Stimulated activated CD4-positive, alpha-beta T cell treated with anti-CD3 and anti-CD28 coated beads, TNF-alpha, amount 100 ng/mL, for 1 hour (primary cell): Measurements from ENCODE around the gene OTOF.

ENCODE experiments used
- DNase-seq, 3 donors: peaks; one replicate each; pipeline ENCODE4 v3.0.0-alpha.2; 2020; ENCODE audit warnings: low read depth in 3 of 3, low spot score in 1 of 3

The OTOF gene

DNA sequence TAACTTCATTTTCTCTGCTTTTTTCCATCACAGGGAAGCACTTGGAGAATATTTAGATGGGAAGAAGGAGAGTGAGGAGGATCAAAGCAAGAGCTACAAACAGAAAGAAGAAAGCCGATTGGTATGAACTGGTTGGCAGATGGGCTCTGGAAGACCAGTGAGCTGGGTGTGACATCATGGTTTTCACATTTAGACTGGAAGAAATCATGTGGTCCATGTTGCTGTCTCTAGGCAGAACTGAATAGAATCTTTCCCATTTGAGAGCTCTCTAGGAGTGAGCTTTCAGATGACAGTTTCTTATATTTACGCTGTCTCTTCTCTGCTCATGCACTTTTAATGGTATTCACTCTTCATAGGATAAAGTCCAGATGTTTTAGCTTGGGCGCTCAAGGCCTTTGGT lies 63.6 kb downstream of the OTOF start:
- DNase-seq, result no peak

DNA sequence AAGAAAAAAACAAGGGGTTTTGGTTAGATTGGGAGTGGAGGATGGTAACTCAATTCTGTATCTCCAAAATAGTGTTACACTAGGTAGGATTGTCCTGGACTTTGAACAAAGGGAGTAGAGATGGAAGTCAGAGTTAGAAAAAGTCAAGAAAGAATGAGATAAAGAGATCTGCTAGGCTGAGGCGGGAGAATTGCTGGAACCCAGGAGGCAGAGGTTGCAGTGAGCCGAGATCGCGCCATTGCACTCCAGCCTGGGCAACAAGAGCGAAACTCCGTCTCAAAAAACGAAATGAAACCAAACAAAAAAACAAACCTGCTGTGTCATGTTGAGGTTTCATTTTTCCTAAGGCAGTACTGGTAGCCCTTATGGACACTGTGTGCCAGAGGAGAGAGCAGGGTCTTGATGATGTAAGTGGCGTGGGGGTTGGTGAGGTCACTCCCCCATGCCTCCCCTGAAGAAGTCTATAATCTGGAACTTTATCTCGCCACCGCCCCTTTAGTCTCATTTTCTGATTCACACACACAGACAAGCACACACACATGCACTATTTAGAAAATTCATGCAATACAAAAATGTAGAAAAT lies 65.7 kb downstream of the OTOF start:
- DNase-seq, result no peak

GRCh38 chr2:26411419-26411818 lies 66.5 kb downstream of the OTOF start:
- no peak for DNase-seq

DNA sequence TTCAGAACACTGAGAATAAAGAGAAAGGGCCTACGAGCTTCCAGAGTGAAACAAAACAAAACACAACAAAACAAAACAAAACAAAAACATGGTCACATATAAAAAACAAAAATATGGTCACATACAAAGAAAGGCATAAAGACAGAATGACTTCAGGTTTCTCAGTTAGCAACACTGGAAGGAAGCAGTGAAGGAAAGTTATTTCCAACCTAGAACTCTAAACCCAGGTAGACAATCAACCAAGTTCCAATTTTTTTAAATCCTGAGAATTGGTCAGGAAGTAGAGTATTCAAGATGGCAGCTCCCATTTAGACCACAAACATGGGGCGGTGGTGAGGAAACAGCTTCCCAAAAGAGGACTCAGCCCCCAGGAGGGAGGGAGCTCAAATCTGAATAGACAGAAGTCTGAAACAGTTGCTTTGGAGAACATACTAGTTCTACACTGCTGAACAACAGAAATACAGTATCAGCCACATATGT lies 67.1 kb downstream of the OTOF start:
- DNase-seq, result no peak

DNA sequence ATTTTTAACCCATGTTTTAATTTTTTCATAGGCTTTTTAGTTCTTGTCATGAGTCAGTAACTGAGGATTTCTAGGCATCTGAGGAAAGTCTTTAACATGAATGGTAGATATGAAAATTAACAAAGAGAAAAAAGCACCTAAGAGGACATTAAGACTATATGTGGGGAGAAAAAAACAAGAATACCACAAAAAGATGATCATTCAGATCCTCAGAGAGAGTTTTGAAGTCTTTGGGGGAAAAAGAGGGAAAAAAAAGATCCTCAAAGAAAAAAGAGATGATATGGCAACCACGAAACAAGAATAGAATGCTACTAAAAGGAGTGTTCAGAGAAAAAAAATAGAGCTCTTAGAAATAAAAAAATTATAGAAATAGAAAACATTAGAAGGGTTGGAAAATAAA lies 68.1 kb downstream of the OTOF start:
- DNase-seq, result no peak

- no peak for DNase-seq
Measured at GRCh38 chr2:26407526-26407925, 70.4 kb downstream of the OTOF start.
